ENCODE results near the gene CPN2.

CPN2 gene

GRCh38 chr3:194328053-194328657 is 23.0 kb downstream of the CPN2 start:
- no peak for TF ChIP-seq L3MBTL2 (conservative IDR thresholded peaks at IDR 0.05)
- TF ChIP-seq ELF4 (IDR thresholded peaks at IDR 0.05) = no peak
- TF ChIP-seq PKNOX1 (IDR thresholded peaks at IDR 0.05) = no peak
- TF ChIP-seq CTBP1 (IDR thresholded peaks at IDR 0.05; ENCODE audit: borderline replicate concordance) = no peak
- TF ChIP-seq FOXA1 (IDR thresholded peaks at IDR 0.05) = no peak
- TF ChIP-seq NFRKB (IDR thresholded peaks at IDR 0.05) = no peak
- TF ChIP-seq TARDBP (IDR thresholded peaks at IDR 0.05) = no peak
- TF ChIP-seq SP1 (IDR thresholded peaks at IDR 0.05) = no peak
- TF ChIP-seq FOXM1 (IDR thresholded peaks at IDR 0.05; ENCODE audit: borderline replicate concordance) = no peak
- no peak for TF ChIP-seq ARNT (IDR thresholded peaks at IDR 0.05)
- TF ChIP-seq LEF1 (IDR thresholded peaks at IDR 0.05; ENCODE audit: borderline replicate concordance) = no peak
- TF ChIP-seq SUZ12 (IDR thresholded peaks at IDR 0.05) = no peak
- no peak for TF ChIP-seq FOXK2 (IDR thresholded peaks at IDR 0.05)
- no peak for TF ChIP-seq ZNF384 (IDR thresholded peaks at IDR 0.05)
- TF ChIP-seq HDGF (IDR thresholded peaks at IDR 0.05; ENCODE audit: borderline replicate concordance) = no peak
- no peak for TF ChIP-seq BHLHE40 (IDR thresholded peaks at IDR 0.05; ENCODE audit: borderline replicate concordance)
- ChIA-PET POLR2A (interaction anchor here (1.0 to 1.1 kb wide), 2 partner anchors 187 to 189 kb away, joined by 3 to 4 read pairs; no protein-coding TSS in a partner anchor), CTCF (no interaction called here)
- no peak for DNase-seq (ENCODE audit: extremely low spot score)

- no peak for DNase-seq (ENCODE audit: extremely low spot score)
- ChIA-PET CTCF (no interaction called here), POLR2A (no interaction called here)
- TF ChIP-seq PKNOX1 (IDR thresholded peaks at IDR 0.05) = no peak
- no peak for TF ChIP-seq CTBP1 (IDR thresholded peaks at IDR 0.05; ENCODE audit: borderline replicate concordance)
- TF ChIP-seq BHLHE40 (IDR thresholded peaks at IDR 0.05; ENCODE audit: borderline replicate concordance) = no peak
- TF ChIP-seq FOXM1 (IDR thresholded peaks at IDR 0.05; ENCODE audit: borderline replicate concordance) = no peak
- no peak for TF ChIP-seq FOXA1 (IDR thresholded peaks at IDR 0.05)
- no peak for TF ChIP-seq ELF4 (IDR thresholded peaks at IDR 0.05)
- TF ChIP-seq L3MBTL2 (conservative IDR thresholded peaks at IDR 0.05) = no peak
- TF ChIP-seq ZNF384 (IDR thresholded peaks at IDR 0.05) = no peak
- no peak for TF ChIP-seq SP1 (IDR thresholded peaks at IDR 0.05)
- no peak for TF ChIP-seq LEF1 (IDR thresholded peaks at IDR 0.05; ENCODE audit: borderline replicate concordance)
- TF ChIP-seq TARDBP (IDR thresholded peaks at IDR 0.05) = no peak
- no peak for TF ChIP-seq NFRKB (IDR thresholded peaks at IDR 0.05)
Observed at GRCh38 chr3:194327218-194328052, 23.7 kb downstream of the CPN2 start.

GRCh38 chr3:194326968-194327217 is 24.2 kb downstream of the CPN2 start:
- CTCF ChIA-PET = no interaction called here
- no peak for DNase-seq (ENCODE audit: extremely low spot score)
- TF ChIP-seq TARDBP (IDR thresholded peaks at IDR 0.05) = no peak
- no peak for TF ChIP-seq NFRKB (IDR thresholded peaks at IDR 0.05)
- TF ChIP-seq FOXM1 (IDR thresholded peaks at IDR 0.05; ENCODE audit: borderline replicate concordance) = no peak
- no peak for TF ChIP-seq FOXK2 (IDR thresholded peaks at IDR 0.05)
- no peak for TF ChIP-seq FOXA1 (IDR thresholded peaks at IDR 0.05)
- POLR2A ChIA-PET = no interaction called here

- CTCF ChIA-PET = interaction anchor here (1.0 kb wide), 1 partner anchor 10 kb away, joined by 4 read pairs; no protein-coding TSS in a partner anchor
- no peak for TF ChIP-seq FOXA1 (IDR thresholded peaks at IDR 0.05)
- peak; percentile 55 for TF ChIP-seq PKNOX1 (IDR thresholded peaks at IDR 0.05)
- no peak for DNase-seq (ENCODE audit: extremely low spot score)
- POLR2A ChIA-PET = no interaction called here
Observed at GRCh38 chr3:194326192-194326967, 24.7 kb downstream of the CPN2 start.

GRCh38 chr3:194325424-194326153 is 25.5 kb downstream of the CPN2 start:
- TF ChIP-seq FOXM1 (IDR thresholded peaks at IDR 0.05; ENCODE audit: borderline replicate concordance) (no peak), L3MBTL2 (conservative IDR thresholded peaks at IDR 0.05) (no peak), FOXA1 (IDR thresholded peaks at IDR 0.05) (no peak), CTBP1 (IDR thresholded peaks at IDR 0.05; ENCODE audit: borderline replicate concordance) (no peak), LEF1 (IDR thresholded peaks at IDR 0.05; ENCODE audit: borderline replicate concordance) (no peak), ZNF384 (IDR thresholded peaks at IDR 0.05) (no peak), SP1 (IDR thresholded peaks at IDR 0.05) (no peak)
- ChIA-PET POLR2A (no interaction called here), CTCF (interaction anchor here (1.0 kb wide), 1 partner anchor 9 kb away, joined by 4 read pairs; no protein-coding TSS in a partner anchor)
- DNase-seq (ENCODE audit: extremely low spot score) = no peak

Data from HEK293T (cell line).